Left renal cortex interstitium (tissue), 4 donors: Measurements from ENCODE around the gene ANKRD33B. TPM values are rescaled to one million over a fixed set of nuclear protein-coding genes. Genes with fewer than 3 reads are reported as not detected.
"Not testable (repeated sequence)": the region's sequence is repeated elsewhere in the genome, so short reads cannot be mapped to it uniquely, and the experiment has no call there.

Experiments used
- DNase-seq, 4 donors: peaks; one replicate each; pipeline ENCODE4 v3.0.0-alpha.2; 2013; ENCODE audit warnings: low read depth in 4 of 4, low spot score in 2 of 4, missing footprints in 1 of 4
- polyA plus RNA-seq, 4 donors: library from polyadenylated mRNA; unstranded; fragments of 120-200 nt; gene quantifications; one replicate each; pipeline ENCODE4 v1.2.1, GENCODE V29; 2013; ENCODE audit not compliant: insufficient read length in 4 of 4

Gene ANKRD33B
- polyA plus RNA-seq, 4 donors, result 1.5 to 1.7 (median 1.6) TPM

- no peak for DNase-seq
These were observed 68.4 kb downstream of the ANKRD33B start for GRCh38 chr5:10632110-10632761.

GRCh38 chr5:10633271-10634049 lies 69.6 kb downstream of the ANKRD33B start:
- no peak for DNase-seq

- no peak for DNase-seq
These were observed 70.2 kb downstream of the ANKRD33B start for GRCh38 chr5:10634050-10634449.

GRCh38 chr5:10634562-10634961 lies 70.7 kb downstream of the ANKRD33B start:
- DNase-seq, result no peak

- peak in 1 of 4 donors; percentile 20 for DNase-seq
These were observed 71.5 kb downstream of the ANKRD33B start for GRCh38 chr5:10635257-10635866.

GRCh38 chr5:10635867-10636350 lies 72.0 kb downstream of the ANKRD33B start:
- no peak for DNase-seq

- DNase-seq, result no peak
These were observed 72.7 kb downstream of the ANKRD33B start for GRCh38 chr5:10636363-10637142.

- DNase-seq, result no peak
These were observed 74.1 kb downstream of the ANKRD33B start for GRCh38 chr5:10637944-10638343.

- DNase-seq, result not testable (repeated sequence)
These were observed 74.9 kb downstream of the ANKRD33B start for GRCh38 chr5:10638723-10639122.

GRCh38 chr5:10639846-10640368 lies 76.0 kb downstream of the ANKRD33B start:
- DNase-seq, result no peak

GRCh38 chr5:10642367-10642766 lies 78.5 kb downstream of the ANKRD33B start:
- no peak for DNase-seq

- DNase-seq, result no peak
These were observed 80.3 kb downstream of the ANKRD33B start for GRCh38 chr5:10644192-10644591.

- DNase-seq, result no peak
These were observed 81.3 kb downstream of the ANKRD33B start for GRCh38 chr5:10645146-10645545.

GRCh38 chr5:10645671-10646070 lies 81.8 kb downstream of the ANKRD33B start:
- DNase-seq, result no peak

- DNase-seq, result no peak
These were observed 83.8 kb downstream of the ANKRD33B start for GRCh38 chr5:10647640-10648039.

- DNase-seq, result no peak
These were observed 85.2 kb downstream of the ANKRD33B start for GRCh38 chr5:10648806-10649665.

GRCh38 chr5:10649666-10650380 lies 86.0 kb downstream of the ANKRD33B start:
- DNase-seq, result peak in 3 of 4 donors; percentile 20 to 29 (median 23)

GRCh38 chr5:10652151-10652550 lies 88.3 kb downstream of the ANKRD33B start:
- no peak for DNase-seq

GRCh38 chr5:10652606-10653005 lies 88.7 kb downstream of the ANKRD33B start:
- DNase-seq, result no peak
